T-cell (primary cell): ENCODE measurements around the gene C2orf74. TPM values are rescaled to one million over a fixed set of nuclear protein-coding genes. Genes with fewer than 3 reads are reported as not detected.
A peak's percentile ranks its signal among the peaks of the same experiment; 100 is the strongest.

ENCODE experiments used
- ATAC-seq, 4 experiments: fragments of 200-7000 bp in 3 of 4; fragments of 150-1000 bp in 1 of 4; cut with Tn5 transposase; replicated peaks in 1 of 4; 1 replicate in 3 of 4; 2 replicates in 1 of 4; pipeline ENCODE4 v1.10.0; 2021; ENCODE audit warnings: moderate library complexity in 3 of 4, mild to moderate bottlenecking in 2 of 4, moderate number of reproducible peaks in 1 of 4
- CTCF ChIA-PET, 2 donors: fragments of 300-600 bp; sonication (Branson Sonifier 250); formaldehyde crosslinking; loops; one replicate each; lab custom pipeline; 2022; ENCODE audit warnings: antibody characterized with exemption in 2 of 2; lab: Charles Lee
- POLR2A ChIA-PET, 2 donors: fragments of 300-600 bp; sonication (Branson Sonifier 250); formaldehyde crosslinking; loops; one replicate each; lab custom pipeline; 2022; ENCODE audit warnings: antibody characterized with exemption in 2 of 2; lab: Charles Lee
- DNase-seq, 35 experiments: peaks; one replicate each; pipeline versions ENCODE4 v3.0.0 to v3.0.0-alpha.2; 2013 to 2023
- H3K27ac ChIP-seq: one replicate; pipeline ENCODE4 v1.5.1; 2013; ENCODE audit warnings: low read length
- H3K27me3 ChIP-seq, 2 experiments: replicated peaks in 1 of 2; 1 replicate in 1 of 2; 2 replicates in 1 of 2; pipeline versions ENCODE4 v1.6.1 to v1.7.0; 2013; ENCODE audit warnings: low read length in 1 of 2, mixed read lengths in 1 of 2; ENCODE audit not compliant: control insufficient read depth in 2 of 2, insufficient read depth in 2 of 2; ENCODE audit errors: extremely low read depth in 1 of 2
- H3K36me3 ChIP-seq, 2 donors: 1 replicate in 1 of 2; 2 replicates in 1 of 2; pipeline versions ENCODE4 v1.6.1 to v1.7.0; 2013; ENCODE audit warnings: low read length in 1 of 2; ENCODE audit not compliant: control insufficient read depth in 2 of 2, insufficient read depth in 1 of 2; ENCODE audit errors: extremely low read depth in 1 of 2
- H3K4me1 ChIP-seq, 2 experiments: 1 replicate in 1 of 2; 2 replicates in 1 of 2; pipeline versions ENCODE4 v1.6.1 to v1.7.0; 2013; ENCODE audit warnings: low read length in 2 of 2, mixed read lengths in 1 of 2; ENCODE audit not compliant: insufficient read depth in 2 of 2, control insufficient read depth in 1 of 2; ENCODE audit errors: extremely low read depth in 1 of 2
- H3K4me3 ChIP-seq, 2 donors: 1 replicate in 1 of 2; 2 replicates in 1 of 2; pipeline versions ENCODE4 v1.5.1 to v1.7.0; 2013; ENCODE audit warnings: mild to moderate bottlenecking in 2 of 2, low read length in 1 of 2, moderate library complexity in 1 of 2; ENCODE audit not compliant: control insufficient read depth in 1 of 2; ENCODE audit errors: extremely low read depth in 1 of 2
- H3K9me3 ChIP-seq: 2 replicates; pipeline ENCODE4 v1.7.0; 2013
- H3K27ac Mint-ChIP-seq, 2 donors: one replicate each; pipeline ENCODE4 v1.8.0; 2020 to 2021; ENCODE audit warnings: mild to moderate bottlenecking in 2 of 2, mixed read lengths in 2 of 2
- H3K27me3 Mint-ChIP-seq, 2 donors: one replicate each; pipeline ENCODE4 v1.8.0; 2021 to 2022; ENCODE audit warnings: mixed read lengths in 2 of 2
- H3K36me3 Mint-ChIP-seq: one replicate; pipeline ENCODE4 v1.8.0; 2021; ENCODE audit warnings: mixed read lengths
- H3K4me1 Mint-ChIP-seq, 3 donors: one replicate each; pipeline ENCODE4 v1.8.0; 2020 to 2022; ENCODE audit warnings: mixed read lengths in 3 of 3, mild to moderate bottlenecking in 1 of 3
- H3K4me3 Mint-ChIP-seq, 3 donors: one replicate each; pipeline ENCODE4 v1.8.0; 2020 to 2022; ENCODE audit warnings: mild to moderate bottlenecking in 3 of 3, mixed read lengths in 3 of 3, moderate library complexity in 3 of 3
- H3K9me3 Mint-ChIP-seq, 3 donors: one replicate each; pipeline ENCODE4 v1.8.0; 2020 to 2022; ENCODE audit warnings: mixed read lengths in 3 of 3
- WGBS: methylation state at CpG from one replicate; pipeline ENCODE4 v1.1.5; 2013; ENCODE audit warnings: missing lambda C conversion rate; ENCODE audit not compliant: insufficient coverage; 5-methylcytosine and 5-hydroxymethylcytosine counted together
- total RNA-seq, 35 experiments: library from RNA in 6 of 35; stranded (reverse) in 6 of 35; fragments of 120-200 nt in 1 of 35; gene quantifications; one replicate each; pipeline versions ENCODE4 v1.2.1 to v1.2.4 and lab custom pipeline; 2013 to 2026

Gene C2orf74
- 10 to 100 TPM in 3 of 5 donors, 1 to 10 TPM in 2; 5.2 to 18.8 (median 12.0) TPM for total RNA-seq
- 17.5 TPM for total RNA-seq (2013)
- total RNA-seq (lab: John Stamatoyannopoulos, UW), result 0 to 2.5 (median 0.70) reads per million in 29 experiments

DNA sequence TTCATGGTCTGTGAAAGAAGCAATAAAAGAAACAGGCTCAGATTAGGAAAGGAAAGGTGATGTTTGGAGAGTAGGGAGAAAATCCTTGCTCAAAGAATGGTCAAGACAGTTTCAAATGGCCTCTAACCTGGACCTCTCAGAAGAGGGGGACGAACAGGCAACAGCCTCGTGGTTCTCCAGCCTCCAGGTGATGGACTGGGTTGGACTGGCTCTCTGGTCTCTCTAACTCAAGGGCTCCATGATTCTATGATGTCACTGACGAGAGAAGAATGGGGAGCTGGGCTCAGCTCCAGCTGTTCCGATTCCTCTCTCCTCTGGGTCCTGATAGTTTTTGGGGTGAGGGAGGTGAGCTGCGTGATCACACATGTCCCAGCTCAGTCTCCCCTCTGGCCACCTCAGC lies at the start of gene C2orf74:
Gene C2orf74 (plus strand): TSS at position 301 of the 400 bp plus-strand sequence. CDS start 327 bp downstream, outside the sequence.
- no peak for ATAC-seq
- H3K9me3 Mint-ChIP-seq, result peaks cover 0 to 9% (median 8%) of the 10 kb centered on the region in 3 donors
- ChIA-PET POLR2A (interaction anchor here in 1 of 2 donors (0.6 kb wide), 1 partner anchor 274 kb away, joined by 5 read pairs; no protein-coding TSS in a partner anchor), CTCF (no interaction called here)
- peaks cover 0 to 15% (median 6%) of the 10 kb centered on the region in 3 donors for H3K4me1 Mint-ChIP-seq
- Histone ChIP-seq H3K9me3 (no peaks in the 10 kb centered on the region), H3K4me3 (no peak within 1 kb of the TSS), H3K36me3 (peaks cover 10 to 30% of the 10 kb centered on the region in 2 donors), H3K4me1 (peaks cover 0 to 3% of the 10 kb centered on the region in 2 experiments), H3K27ac (no peak within 1 kb of the TSS), H3K27me3 (no peaks in the 10 kb centered on the region)
- WGBS, result 86% methylated on average over 2 of the region's 5 CpGs
- DNase-seq, result no peak
- no peaks in the 10 kb centered on the region for H3K27me3 Mint-ChIP-seq
- peaks cover 63% of the 10 kb centered on the region for H3K36me3 Mint-ChIP-seq
- no peak within 1 kb of the TSS for H3K4me3 Mint-ChIP-seq
- peak within 1 kb of the TSS in 1 of 2 donors; percentile 8 for H3K27ac Mint-ChIP-seq

DNA sequence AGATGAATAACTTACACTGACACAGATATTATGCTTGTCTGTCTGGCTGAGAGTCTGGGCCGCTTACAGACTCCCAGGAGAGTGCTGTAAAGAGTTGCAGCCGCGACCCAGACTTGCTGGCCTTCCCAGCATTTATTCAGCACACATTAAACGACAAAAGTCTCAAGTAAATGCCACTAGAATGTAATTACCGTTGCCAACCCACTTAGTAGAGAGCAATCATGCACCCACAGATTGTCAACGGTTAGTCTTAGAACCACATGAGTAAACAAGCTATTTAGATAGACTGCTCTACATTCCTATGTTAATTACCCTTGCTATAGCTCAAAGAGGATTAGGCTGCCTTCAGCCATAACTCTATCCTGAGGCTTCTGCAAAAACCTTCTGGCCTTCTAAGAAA lies 47.8 kb upstream of the C2orf74 start:
- Histone ChIP-seq H3K36me3 (no peaks in the 10 kb centered on the region), H3K27me3 (no peaks in the 10 kb centered on the region), H3K27ac (no peak overlapping the region), H3K9me3 (no peaks in the 10 kb centered on the region), H3K4me1 (no peaks in the 10 kb centered on the region), H3K4me3 (no peak overlapping the region)
- no peak for ATAC-seq
- H3K4me1 Mint-ChIP-seq, result no peaks in the 10 kb centered on the region
- H3K9me3 Mint-ChIP-seq, result peaks cover 0 to 7% (median 3%) of the 10 kb centered on the region in 3 donors
- WGBS, result 83% methylated on average over 3 of the region's 6 CpGs
- H3K4me3 Mint-ChIP-seq, result no peak overlapping the region
- H3K27ac Mint-ChIP-seq, result no peak overlapping the region
- ChIA-PET POLR2A (no interaction called here), CTCF (no interaction called here)
- no peak for DNase-seq
- peaks cover 31% of the 10 kb centered on the region for H3K36me3 Mint-ChIP-seq
- H3K27me3 Mint-ChIP-seq, result no peaks in the 10 kb centered on the region

DNA sequence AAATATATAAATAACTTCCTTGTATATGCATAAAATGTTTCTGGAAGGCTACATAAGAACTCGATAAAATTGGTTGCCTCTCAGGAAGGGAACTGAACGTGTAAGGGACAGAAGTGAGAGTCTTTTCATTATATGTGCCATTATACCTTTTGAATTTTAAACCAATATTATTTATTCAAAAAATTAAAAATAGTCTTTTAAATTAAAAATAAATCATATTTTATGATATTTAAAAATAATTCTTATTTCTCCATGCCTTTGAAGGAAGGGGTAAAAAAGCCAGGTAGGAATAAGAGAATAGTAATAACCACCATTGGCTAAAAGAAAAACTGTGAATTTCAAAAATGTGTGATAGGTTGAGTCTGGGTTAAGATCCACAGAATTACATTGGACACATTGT lies 45.7 kb upstream of the C2orf74 start:
- ATAC-seq, result no peak
- Histone ChIP-seq H3K9me3 (no peaks in the 10 kb centered on the region), H3K27me3 (no peaks in the 10 kb centered on the region), H3K27ac (no peak overlapping the region), H3K4me1 (no peaks in the 10 kb centered on the region), H3K4me3 (no peak overlapping the region), H3K36me3 (no peaks in the 10 kb centered on the region)
- H3K9me3 Mint-ChIP-seq, result peaks cover 0 to 7% (median 3%) of the 10 kb centered on the region in 3 donors
- H3K36me3 Mint-ChIP-seq, result peaks cover 28% of the 10 kb centered on the region
- H3K27me3 Mint-ChIP-seq, result no peaks in the 10 kb centered on the region
- no peak overlapping the region for H3K27ac Mint-ChIP-seq
- no peak for DNase-seq
- no peak overlapping the region for H3K4me3 Mint-ChIP-seq
- ChIA-PET POLR2A (no interaction called here), CTCF (no interaction called here)
- WGBS, result no CpG with 5 or more reads among the region's 2 CpGs
- no peaks in the 10 kb centered on the region for H3K4me1 Mint-ChIP-seq

DNA sequence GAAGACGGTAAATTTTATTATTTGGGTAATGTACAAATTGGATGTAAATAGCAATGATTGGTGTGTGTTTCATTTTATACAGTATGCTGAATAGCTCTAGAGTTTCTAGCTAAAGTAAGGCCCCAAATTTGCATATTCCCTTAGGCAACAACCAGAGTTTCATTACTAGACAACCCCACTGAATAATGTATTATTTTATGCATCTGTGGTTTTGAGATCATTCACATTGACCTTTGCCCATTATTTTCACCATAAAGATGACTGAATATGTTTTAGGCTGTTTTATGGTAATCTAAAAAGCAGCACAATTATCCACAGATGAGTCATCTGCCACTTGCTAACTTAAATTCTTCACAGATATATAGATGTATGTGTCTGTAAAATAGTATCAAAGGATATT lies 44.5 kb upstream of the C2orf74 start:
- Mint-ChIP-seq H3K36me3 (peaks cover 21% of the 10 kb centered on the region), H3K4me3 (no peak overlapping the region), H3K4me1 (no peaks in the 10 kb centered on the region), H3K9me3 (peaks cover 0 to 7% (median 3%) of the 10 kb centered on the region in 3 donors), H3K27ac (no peak overlapping the region), H3K27me3 (no peaks in the 10 kb centered on the region)
- CTCF ChIA-PET, result interaction anchor here in 1 of 2 donors (0.6 kb wide), 1 partner anchor 185 kb away, joined by 3 read pairs; no protein-coding TSS in a partner anchor
- Histone ChIP-seq H3K4me3 (no peak overlapping the region), H3K4me1 (no peaks in the 10 kb centered on the region), H3K27ac (no peak overlapping the region), H3K27me3 (no peaks in the 10 kb centered on the region), H3K9me3 (no peaks in the 10 kb centered on the region), H3K36me3 (no peaks in the 10 kb centered on the region)
- no peak for ATAC-seq
- 86% methylated on average over 1 of the region's 1 CpG for WGBS
- POLR2A ChIA-PET, result no interaction called here
- DNase-seq, result no peak

DNA sequence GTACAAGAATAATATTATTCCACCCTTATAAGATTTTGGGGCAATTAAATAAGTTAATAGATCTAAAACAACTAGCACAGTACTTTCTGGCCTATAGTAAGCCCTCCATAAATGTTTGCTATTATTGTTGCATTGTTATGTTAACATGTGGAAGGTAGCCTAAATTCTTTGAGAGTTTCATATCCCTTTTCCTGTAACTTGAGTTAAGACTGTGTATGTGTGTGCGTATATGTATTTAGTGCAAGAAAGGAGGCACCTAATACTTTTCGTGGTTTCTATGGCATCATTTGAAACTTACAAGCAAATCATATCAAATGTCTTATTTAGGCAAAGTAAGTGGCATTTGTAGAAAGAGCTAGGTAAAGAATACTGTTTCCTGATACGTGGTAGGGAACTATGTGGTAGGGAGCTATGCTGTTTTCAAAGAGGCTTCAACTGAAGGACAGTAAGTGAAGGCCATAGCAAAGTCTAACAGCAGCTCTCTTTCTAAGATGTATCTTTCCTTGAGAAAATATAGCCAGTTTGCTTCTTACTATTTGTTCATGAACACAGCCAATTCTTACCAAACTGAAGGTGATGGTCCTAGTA lies 36.8 kb upstream of the C2orf74 start:
- Histone ChIP-seq H3K27me3 (no peaks in the 10 kb centered on the region), H3K36me3 (no peaks in the 10 kb centered on the region), H3K27ac (no peak overlapping the region), H3K4me1 (no peaks in the 10 kb centered on the region), H3K9me3 (no peaks in the 10 kb centered on the region), H3K4me3 (no peak overlapping the region)
- no peaks in the 10 kb centered on the region for H3K27me3 Mint-ChIP-seq
- no peak overlapping the region for H3K27ac Mint-ChIP-seq
- no peak overlapping the region for H3K4me3 Mint-ChIP-seq
- peaks cover 4% of the 10 kb centered on the region for H3K36me3 Mint-ChIP-seq
- ChIA-PET POLR2A (no interaction called here), CTCF (no interaction called here)
- DNase-seq, result no peak
- H3K4me1 Mint-ChIP-seq, result no peaks in the 10 kb centered on the region
- WGBS, result 83% methylated on average over 1 of the region's 3 CpGs
- H3K9me3 Mint-ChIP-seq, result peaks cover 0 to 7% (median 3%) of the 10 kb centered on the region in 3 donors
- no peak for ATAC-seq

DNA sequence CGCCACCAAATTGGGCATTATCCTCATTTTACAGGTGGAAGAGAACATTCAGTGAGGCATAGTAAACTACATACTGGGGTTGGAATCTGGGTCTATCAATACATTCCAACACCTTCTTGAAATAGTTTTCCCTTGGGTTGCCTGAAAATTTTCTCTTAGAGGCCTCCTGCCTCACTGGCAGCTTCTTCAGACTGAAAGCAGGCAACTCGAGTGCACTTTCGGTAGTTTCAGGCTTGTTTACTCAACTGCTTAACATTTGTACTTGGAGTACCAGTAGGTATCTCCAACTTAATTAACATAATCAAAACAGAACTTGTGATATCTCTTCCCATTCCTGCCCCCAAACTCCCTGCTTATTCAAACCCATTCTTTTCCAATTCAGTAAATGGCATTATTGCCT lies 36.2 kb upstream of the C2orf74 start:
- Histone ChIP-seq H3K27ac (no peak overlapping the region), H3K4me1 (no peaks in the 10 kb centered on the region), H3K36me3 (no peaks in the 10 kb centered on the region), H3K9me3 (no peaks in the 10 kb centered on the region), H3K4me3 (no peak overlapping the region), H3K27me3 (no peaks in the 10 kb centered on the region)
- DNase-seq (no peak), ATAC-seq (no peak)
- peaks cover 0 to 7% (median 3%) of the 10 kb centered on the region in 3 donors for H3K9me3 Mint-ChIP-seq
- no peak overlapping the region for H3K4me3 Mint-ChIP-seq
- peaks cover 4% of the 10 kb centered on the region for H3K36me3 Mint-ChIP-seq
- POLR2A ChIA-PET, result no interaction called here
- H3K27ac Mint-ChIP-seq, result no peak overlapping the region
- 100% methylated on average over 2 of the region's 3 CpGs for WGBS
- H3K27me3 Mint-ChIP-seq, result no peaks in the 10 kb centered on the region
- CTCF ChIA-PET, result no interaction called here
- H3K4me1 Mint-ChIP-seq, result no peaks in the 10 kb centered on the region
